GM13976 (cell line): ENCODE data around the gene LITAF.

Experiments
- DNase-seq: peaks from one replicate; pipeline ENCODE4 v3.0.0; 2012; ENCODE audit warnings: low spot score
- CTCF ChIP-seq: IDR thresholded peaks from 2 replicates; pipeline ENCODE4 v1.5.1; 2012; ENCODE audit warnings: borderline replicate concordance, mild to moderate bottlenecking; ENCODE audit not compliant: insufficient read depth; ENCODE audit errors: extremely low read depth, missing control alignments, control extremely low read depth
- in situ Hi-C: fragments of 300-500 bp; cut with MboI; formaldehyde crosslinking; loops from one replicate; pipeline ENCODE4 v1.12.0; 2022; ENCODE audit warnings: low sequenced_read_pairs, mixed read lengths, inconsistent platforms; ENCODE audit not compliant: unreplicated experiment

LITAF gene

GRCh38 chr16:11627292-11627663, 40.6 kb upstream of the LITAF start:
- no peak for TF ChIP-seq CTCF
- in situ Hi-C loops = loop anchor here (10.0 to 25.0 kb wide), 2 partner anchors 212 to 665 kb away; no protein-coding TSS in a partner anchor
- no peak for DNase-seq

GRCh38 chr16:11626657-11627291, 40.1 kb upstream of the LITAF start:
- in situ Hi-C loops = loop anchor here (10.0 to 25.0 kb wide), 2 partner anchors 212 to 664 kb away; no protein-coding TSS in a partner anchor

GRCh38 chr16:11625769-11626168, 39.0 kb upstream of the LITAF start:
- in situ Hi-C loops = loop anchor here (10.0 to 25.0 kb wide), 2 partner anchors 211 to 663 kb away; no protein-coding TSS in a partner anchor
- no peak for DNase-seq
- TF ChIP-seq CTCF = no peak

More at GRCh38 chr16:11626657-11627291, 40.1 kb upstream of the LITAF start:
- DNase-seq = no peak
- TF ChIP-seq CTCF = no peak

- TF ChIP-seq CTCF = no peak
Measured at GRCh38 chr16:11624636-11625607, 38.2 kb upstream of the LITAF start.

GRCh38 chr16:11624205-11624604, 37.5 kb upstream of the LITAF start:
- no peak for TF ChIP-seq CTCF
- in situ Hi-C loops = loop anchor here (10.0 kb wide), 1 partner anchor 209 kb away; no protein-coding TSS in a partner anchor
- no peak for DNase-seq

More at GRCh38 chr16:11624636-11625607, 38.2 kb upstream of the LITAF start:
- in situ Hi-C loops = loop anchor here (10.0 to 25.0 kb wide), 2 partner anchors 210 to 663 kb away; no protein-coding TSS in a partner anchor
- no peak for DNase-seq

GRCh38 chr16:11621920-11622651, 35.4 kb upstream of the LITAF start:
- in situ Hi-C loops = loop anchor here (10.0 kb wide), 1 partner anchor 207 kb away; no protein-coding TSS in a partner anchor
- peak; percentile 54 for DNase-seq
- no peak for TF ChIP-seq CTCF
